ENCODE data around the gene PDLIM5. TPM values are rescaled to one million over a fixed set of nuclear protein-coding genes. Genes with fewer than 3 reads are reported as not detected.

The PDLIM5 gene
- total and polyA plus RNA-seq, 2 of the 8 experiments (the other 6 are each of a cell fraction or from before 2014, with no cell fraction given): 37.3 to 62.1 TPM

DNA sequence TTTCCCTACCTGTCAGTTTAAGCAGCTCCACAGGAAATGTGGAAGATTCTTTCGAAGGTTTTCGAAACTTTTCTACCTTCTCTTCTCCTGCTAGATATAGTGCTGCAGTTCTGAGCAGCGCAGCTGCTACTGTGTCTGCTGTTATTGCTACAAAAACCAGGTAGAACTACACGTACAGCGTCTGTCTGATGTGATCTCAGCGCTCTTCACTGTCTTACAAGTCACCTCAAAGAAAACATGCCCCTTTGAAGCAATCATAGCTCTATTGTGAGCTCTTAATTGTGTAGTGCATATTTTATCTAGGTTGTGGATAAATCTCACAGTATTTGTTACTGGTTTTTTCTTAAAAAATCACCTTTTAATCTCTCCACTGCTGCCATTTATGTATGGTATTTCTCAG lies 158.4 kb downstream of the PDLIM5 start:
- H4K5ac ChIP-seq (ENCODE audit: insufficient read length, low read depth, low read length): no peak overlapping the region
- 84% methylated on average over 6 of the region's 6 CpGs; no CpG with 5 or more reads in 1 of the 2 experiments for WGBS, 2 experiments (ENCODE audit: extremely low coverage in 1 of 2, insufficient coverage in 1 of 2, insufficient read length in 1 of 2, insufficient replicate concordance in 2 of 2, low coverage in 1 of 2, low lambda C conversion rate in 2 of 2, missing lambda C conversion rate in 1 of 2)
- FAIRE-seq (no peak), DNase-seq (ENCODE audit: low read depth in 1 of 2, low spot score in 2 of 2) (no peak)
- CTCF ChIA-PET (ENCODE audit: partially characterized antibody): interaction anchor here (2.2 kb wide), 1 partner anchor 11 kb away, joined by 6 read pairs; no protein-coding TSS in a partner anchor
- no peaks in the 10 kb centered on the region for H3K9me3 ChIP-seq (ENCODE audit: insufficient read depth in 2 of 2, low read depth in 1 of 2, low read length in 1 of 2)
- TF ChIP-seq MAFK (IDR thresholded peaks at IDR 0.05; ENCODE audit: low read depth, low read length) (no peak), EP300 (IDR thresholded peaks at IDR 0.05; ENCODE audit: borderline replicate concordance in 1 of 2, low read depth in 2 of 2, low read length in 2 of 2) (no peak)
- H3K36me3 ChIP-seq (ENCODE audit: control insufficient read depth in 2 of 4, insufficient read depth in 4 of 4, low read length in 3 of 4): no peaks in the 10 kb centered on the region
- no peaks in the 10 kb centered on the region for H3K79me1 ChIP-seq (ENCODE audit: low read depth, low read length)
- H2BK5ac ChIP-seq (ENCODE audit: low read depth, low read length): no peak overlapping the region
- no peak overlapping the region for H3K27ac ChIP-seq (ENCODE audit: low read depth, low read length)
- H3K79me2 ChIP-seq (ENCODE audit: control insufficient read depth in 1 of 2, insufficient read depth in 2 of 2, low read length in 2 of 2): no peaks in the 10 kb centered on the region
- H3K9ac ChIP-seq (replicated peaks in 1 of 4; ENCODE audit: extremely low read depth in 1 of 4, low read depth in 3 of 4, low read length in 3 of 4): no peak overlapping the region
- no peaks in the 10 kb centered on the region for H3K4me1 ChIP-seq (replicated peaks in 1 of 4; ENCODE audit: control insufficient read depth in 3 of 4, insufficient read depth in 4 of 4, low read length in 3 of 4)
- no peak overlapping the region for H2AFZ ChIP-seq (ENCODE audit: low read length)
- no peaks in the 10 kb centered on the region for H3K23me2 ChIP-seq (ENCODE audit: low read depth, low read length)
- no peaks in the 10 kb centered on the region for H3K27me3 ChIP-seq (replicated peaks in 1 of 4; ENCODE audit: control insufficient read depth in 3 of 4, extremely low read depth in 1 of 4, insufficient read depth in 3 of 4, low read length in 3 of 4)
- H2BK120ac ChIP-seq (replicated peaks; ENCODE audit: low read depth, low read length): no peak overlapping the region
- no peak overlapping the region for H3K18ac ChIP-seq (ENCODE audit: extremely low read depth, low read length)
- no peak overlapping the region for H2AK5ac ChIP-seq (ENCODE audit: low read depth, low read length)
- H2BK20ac ChIP-seq (ENCODE audit: low read length): no peak overlapping the region
- H2BK12ac ChIP-seq (ENCODE audit: low read depth, low read length): no peak overlapping the region
- H4K8ac ChIP-seq (ENCODE audit: extremely low read depth, insufficient read depth, low read length): no peak overlapping the region
- H3K23ac ChIP-seq (ENCODE audit: insufficient read length): no peak overlapping the region
- no peaks in the 10 kb centered on the region for H4K20me1 ChIP-seq (replicated peaks in 1 of 2; ENCODE audit: control insufficient read depth in 1 of 2, insufficient read depth in 2 of 2, low read length in 2 of 2)
- no peak overlapping the region for H4K91ac ChIP-seq (replicated peaks; ENCODE audit: insufficient read length, low read length)
- no peak overlapping the region for H3K4me2 ChIP-seq (ENCODE audit: insufficient read depth in 1 of 2, low read depth in 2 of 2, low read length in 2 of 2)
- H3K14ac ChIP-seq (ENCODE audit: insufficient read length): no peak overlapping the region
- H3K56ac ChIP-seq (replicated peaks; ENCODE audit: insufficient read length, low read depth, low read length): no peak overlapping the region
- H3K4ac ChIP-seq (replicated peaks; ENCODE audit: insufficient read length, low read depth, low read length): no peak overlapping the region
- H2BK15ac ChIP-seq (ENCODE audit: low read length): no peak overlapping the region
- H3K4me3 ChIP-seq (ENCODE audit: extremely low read depth in 1 of 4, insufficient read depth in 2 of 4, low read depth in 3 of 4, low read length in 4 of 4): no peak overlapping the region
- POLR2A ChIA-PET (ENCODE audit: partially characterized antibody): no interaction called here

Data from H1 (cell line).